HUES6 (cell line): ENCODE measurements around the gene DNAH3.

Experiments
- H3K27ac ChIP-seq: 2 replicates; pipeline ENCODE4 v1.7.0; 2013; ENCODE audit warnings: low read depth, mild to moderate bottlenecking, low read length, inconsistent platforms
- H3K27me3 ChIP-seq: 2 replicates; pipeline ENCODE4 v1.6.1; 2013; ENCODE audit warnings: low read length; ENCODE audit not compliant: control insufficient read depth, insufficient read depth
- H3K36me3 ChIP-seq: 2 replicates; pipeline ENCODE4 v1.6.1; 2013; ENCODE audit warnings: low read length; ENCODE audit not compliant: control insufficient read depth, insufficient read depth
- H3K4me1 ChIP-seq: 2 replicates; pipeline ENCODE4 v1.6.1; 2013; ENCODE audit warnings: low read length; ENCODE audit not compliant: control insufficient read depth, insufficient read depth
- H3K4me3 ChIP-seq: 2 replicates; pipeline ENCODE4 v1.5.1; 2013; ENCODE audit warnings: low read depth, low read length
- H3K9ac ChIP-seq: one replicate; pipeline ENCODE4 v1.6.1; 2013; ENCODE audit warnings: mild to moderate bottlenecking, low read length
- H3K9me3 ChIP-seq: 2 replicates; pipeline ENCODE4 v1.6.1; 2013; ENCODE audit warnings: low read depth, low read length; ENCODE audit not compliant: control insufficient read depth, insufficient read depth

The DNAH3 gene

GRCh38 chr16:21037168-21037567 lies 113.5 kb downstream of the DNAH3 start:
- Histone ChIP-seq H3K9ac (no peak overlapping the region), H3K4me3 (no peak overlapping the region), H3K9me3 (no peaks in the 10 kb centered on the region), H3K4me1 (no peaks in the 10 kb centered on the region), H3K27me3 (no peaks in the 10 kb centered on the region), H3K36me3 (no peaks in the 10 kb centered on the region), H3K27ac (no peak overlapping the region)

GRCh38 chr16:21036471-21036870 lies 114.2 kb downstream of the DNAH3 start:
- H3K9ac ChIP-seq = no peak overlapping the region
- H3K36me3 ChIP-seq = no peaks in the 10 kb centered on the region
- no peak overlapping the region for H3K4me3 ChIP-seq
- H3K9me3 ChIP-seq = no peaks in the 10 kb centered on the region
- no peaks in the 10 kb centered on the region for H3K27me3 ChIP-seq
- no peaks in the 10 kb centered on the region for H3K4me1 ChIP-seq
- no peak overlapping the region for H3K27ac ChIP-seq

GRCh38 chr16:21033704-21034103 lies 116.9 kb downstream of the DNAH3 start:
- H3K4me1 ChIP-seq = no peaks in the 10 kb centered on the region
- no peaks in the 10 kb centered on the region for H3K36me3 ChIP-seq
- H3K4me3 ChIP-seq = no peak overlapping the region
- no peak overlapping the region for H3K27ac ChIP-seq
- no peak overlapping the region for H3K9ac ChIP-seq
- H3K27me3 ChIP-seq = no peaks in the 10 kb centered on the region
- H3K9me3 ChIP-seq = no peaks in the 10 kb centered on the region

- H3K27ac ChIP-seq = no peak overlapping the region
- no peaks in the 10 kb centered on the region for H3K4me1 ChIP-seq
- no peaks in the 10 kb centered on the region for H3K9me3 ChIP-seq
- H3K4me3 ChIP-seq = no peak overlapping the region
- H3K9ac ChIP-seq = no peak overlapping the region
- no peaks in the 10 kb centered on the region for H3K36me3 ChIP-seq
- no peaks in the 10 kb centered on the region for H3K27me3 ChIP-seq
Observed at GRCh38 chr16:21033264-21033663, 117.4 kb downstream of the DNAH3 start.

- no peaks in the 10 kb centered on the region for H3K27me3 ChIP-seq
- H3K9ac ChIP-seq = no peak overlapping the region
- H3K9me3 ChIP-seq = no peaks in the 10 kb centered on the region
- H3K4me3 ChIP-seq = no peak overlapping the region
- no peak overlapping the region for H3K27ac ChIP-seq
- H3K4me1 ChIP-seq = no peaks in the 10 kb centered on the region
- no peaks in the 10 kb centered on the region for H3K36me3 ChIP-seq
Observed at GRCh38 chr16:21028728-21029127, 121.9 kb downstream of the DNAH3 start.

GRCh38 chr16:21026846-21027245 lies 123.8 kb downstream of the DNAH3 start:
- Histone ChIP-seq H3K9ac (no peak overlapping the region), H3K36me3 (no peaks in the 10 kb centered on the region), H3K9me3 (no peaks in the 10 kb centered on the region)

GRCh38 chr16:21023509-21024202 lies 127.0 kb downstream of the DNAH3 start:
- Histone ChIP-seq H3K9ac (no peak overlapping the region), H3K36me3 (no peaks in the 10 kb centered on the region), H3K4me1 (no peaks in the 10 kb centered on the region), H3K27me3 (no peaks in the 10 kb centered on the region), H3K9me3 (no peaks in the 10 kb centered on the region), H3K4me3 (no peak overlapping the region), H3K27ac (no peak overlapping the region)

More at GRCh38 chr16:21026846-21027245, 123.8 kb downstream of the DNAH3 start:
- Histone ChIP-seq H3K27ac (no peak overlapping the region), H3K4me3 (no peak overlapping the region), H3K27me3 (no peaks in the 10 kb centered on the region), H3K4me1 (no peaks in the 10 kb centered on the region)

- Histone ChIP-seq H3K27ac (no peak overlapping the region), H3K27me3 (no peaks in the 10 kb centered on the region), H3K4me1 (no peaks in the 10 kb centered on the region), H3K9me3 (no peaks in the 10 kb centered on the region), H3K36me3 (no peaks in the 10 kb centered on the region), H3K4me3 (no peak overlapping the region), H3K9ac (no peak overlapping the region)
Observed at GRCh38 chr16:21021316-21021715, 129.3 kb downstream of the DNAH3 start.

GRCh38 chr16:21009815-21010214 lies 140.8 kb downstream of the DNAH3 start:
- no peaks in the 10 kb centered on the region for H3K4me1 ChIP-seq
- no peak overlapping the region for H3K9ac ChIP-seq
- H3K27me3 ChIP-seq = no peaks in the 10 kb centered on the region
- no peaks in the 10 kb centered on the region for H3K36me3 ChIP-seq
- no peak overlapping the region for H3K4me3 ChIP-seq
- H3K27ac ChIP-seq = no peak overlapping the region
- H3K9me3 ChIP-seq = 0 out of 2 replicates have a peak, but pooled peaks cover 3% of the 10 kb centered on the region

- Histone ChIP-seq H3K4me1 (no peaks in the 10 kb centered on the region), H3K9me3 (no peaks in the 10 kb centered on the region), H3K36me3 (no peaks in the 10 kb centered on the region), H3K27me3 (no peaks in the 10 kb centered on the region), H3K27ac (no peak overlapping the region), H3K9ac (no peak overlapping the region), H3K4me3 (no peak overlapping the region)
Observed at GRCh38 chr16:21005008-21005407, 145.6 kb downstream of the DNAH3 start.

GRCh38 chr16:21001262-21001661 lies 149.4 kb downstream of the DNAH3 start:
- no peaks in the 10 kb centered on the region for H3K9me3 ChIP-seq
- H3K4me3 ChIP-seq = no peak overlapping the region
- no peaks in the 10 kb centered on the region for H3K36me3 ChIP-seq
- H3K9ac ChIP-seq = no peak overlapping the region
- no peaks in the 10 kb centered on the region for H3K27me3 ChIP-seq
- H3K4me1 ChIP-seq = no peaks in the 10 kb centered on the region
- no peak overlapping the region for H3K27ac ChIP-seq
